MM.1S (cell line): ENCODE data around the gene SDCBP2.

Experiments
- DNase-seq: peaks from one replicate; pipeline ENCODE4 v3.0.0-alpha.2; 2015
- H2AFZ ChIP-seq: fragments of 300-600 bp; sonication (generic); 2 replicates; pipeline ENCODE4 v1.6.0; 2016; ENCODE audit warnings: antibody characterized with exemption, low read length
- H3F3A ChIP-seq: fragments of 300-600 bp; sonication (generic); 2 replicates; pipeline ENCODE4 v1.6.1; 2016; ENCODE audit warnings: mild to moderate bottlenecking, antibody characterized with exemption, low read length, moderate library complexity, mixed read lengths; ENCODE audit not compliant: insufficient read depth
- H3K27ac ChIP-seq: fragments of 300-600 bp; sonication (generic); 2 replicates; pipeline ENCODE4 v1.5.1; 2016; ENCODE audit warnings: mild to moderate bottlenecking, low read length
- H3K27me3 ChIP-seq: fragments of 300-600 bp; sonication (generic); replicated peaks from 2 replicates; pipeline ENCODE4 v1.6.0; 2016; ENCODE audit warnings: low read length; ENCODE audit not compliant: insufficient read depth
- H3K36me3 ChIP-seq: fragments of 300-600 bp; sonication (generic); replicated peaks from 2 replicates; pipeline ENCODE4 v1.6.1; 2016; ENCODE audit warnings: mild to moderate bottlenecking, low read length, mixed read lengths; ENCODE audit not compliant: insufficient read depth
- H3K4me1 ChIP-seq: fragments of 300-600 bp; sonication (generic); 2 replicates; pipeline ENCODE4 v1.6.1; 2016; ENCODE audit warnings: low read length, mixed read lengths
- H3K4me2 ChIP-seq: fragments of 300-600 bp; sonication (generic); 2 replicates; pipeline ENCODE4 v1.6.0; 2016; ENCODE audit warnings: low read depth, low read length
- H3K4me3 ChIP-seq: fragments of 300-600 bp; sonication (generic); 2 replicates; pipeline ENCODE4 v1.5.1; 2016; ENCODE audit warnings: low read length, mixed read lengths
- H3K79me2 ChIP-seq: fragments of 300-600 bp; sonication (generic); 2 replicates; pipeline ENCODE4 v1.6.1; 2016; ENCODE audit warnings: mixed run types, low read length, mixed read lengths
- H3K9ac ChIP-seq: fragments of 300-600 bp; sonication (generic); 2 replicates; pipeline ENCODE4 v1.6.1; 2016; ENCODE audit warnings: low read length, mixed read lengths
- H3K9me2 ChIP-seq: fragments of 300-600 bp; sonication (generic); replicated peaks from 2 replicates; pipeline ENCODE4 v1.6.1; 2016; ENCODE audit warnings: mild to moderate bottlenecking, low read length, mixed read lengths; ENCODE audit not compliant: insufficient read depth
- H3K9me3 ChIP-seq: fragments of 300-600 bp; sonication (generic); replicated peaks from 2 replicates; pipeline ENCODE4 v1.6.1; 2016; ENCODE audit warnings: mild to moderate bottlenecking, low read length, mixed read lengths; ENCODE audit not compliant: insufficient read depth
- H4K20me1 ChIP-seq: fragments of 300-600 bp; sonication (generic); 2 replicates; pipeline ENCODE4 v1.6.1; 2016; ENCODE audit warnings: mild to moderate bottlenecking, low read length, moderate library complexity, mixed read lengths; ENCODE audit not compliant: insufficient read depth
- EZH2 ChIP-seq: fragments of 300-600 bp; sonication (generic); optimal IDR thresholded peaks from 2 replicates; pipeline ENCODE3; 2017; ENCODE audit warnings: low read depth, mild to moderate bottlenecking, antibody characterized with exemption, low read length, mixed read lengths
- EZH2phosphoT487 ChIP-seq: fragments of 300-600 bp; sonication (generic); IDR thresholded peaks from 2 replicates; pipeline ENCODE4 v1.6.1; 2018; ENCODE audit warnings: antibody characterized with exemption, low read length
- TF ChIP-seq, protein P1 (sequence below): fragments of 300-600 bp; sonication (generic); IDR thresholded peaks from 2 replicates; pipeline ENCODE4 v1.5.1; 2016; ENCODE audit warnings: antibody characterized with exemption, low read length, mixed read lengths

The SDCBP2 gene

GRCh38 chr20:1335961-1336698 is 7.2 kb upstream of the SDCBP2 start:
- Histone ChIP-seq H3K4me1 (no peaks in the 10 kb centered on the region), H3F3A (no peaks in the 10 kb centered on the region), H2AFZ (no peak overlapping the region), H3K9me3 (no peaks in the 10 kb centered on the region), H3K79me2 (peaks cover 7% of the 10 kb centered on the region; the same call in 1 of the 2 replicates), H3K27ac (no peak overlapping the region), H3K9ac (no peak overlapping the region), H3K27me3 (no peaks in the 10 kb centered on the region), H3K9me2 (no peaks in the 10 kb centered on the region), H3K4me2 (no peak overlapping the region), H3K4me3 (no peak overlapping the region), H4K20me1 (no peaks in the 10 kb centered on the region; the same call in 1 of the 2 replicates), H3K36me3 (no peaks in the 10 kb centered on the region)
- TF ChIP-seq EZH2phosphoT487 = no peak
- no peak for TF ChIP-seq EZH2
- TF ChIP-seq, protein P1, sequence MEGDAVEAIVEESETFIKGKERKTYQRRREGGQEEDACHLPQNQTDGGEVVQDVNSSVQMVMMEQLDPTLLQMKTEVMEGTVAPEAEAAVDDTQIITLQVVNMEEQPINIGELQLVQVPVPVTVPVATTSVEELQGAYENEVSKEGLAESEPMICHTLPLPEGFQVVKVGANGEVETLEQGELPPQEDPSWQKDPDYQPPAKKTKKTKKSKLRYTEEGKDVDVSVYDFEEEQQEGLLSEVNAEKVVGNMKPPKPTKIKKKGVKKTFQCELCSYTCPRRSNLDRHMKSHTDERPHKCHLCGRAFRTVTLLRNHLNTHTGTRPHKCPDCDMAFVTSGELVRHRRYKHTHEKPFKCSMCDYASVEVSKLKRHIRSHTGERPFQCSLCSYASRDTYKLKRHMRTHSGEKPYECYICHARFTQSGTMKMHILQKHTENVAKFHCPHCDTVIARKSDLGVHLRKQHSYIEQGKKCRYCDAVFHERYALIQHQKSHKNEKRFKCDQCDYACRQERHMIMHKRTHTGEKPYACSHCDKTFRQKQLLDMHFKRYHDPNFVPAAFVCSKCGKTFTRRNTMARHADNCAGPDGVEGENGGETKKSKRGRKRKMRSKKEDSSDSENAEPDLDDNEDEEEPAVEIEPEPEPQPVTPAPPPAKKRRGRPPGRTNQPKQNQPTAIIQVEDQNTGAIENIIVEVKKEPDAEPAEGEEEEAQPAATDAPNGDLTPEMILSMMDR = no peak
- DNase-seq = no peak

DNA sequence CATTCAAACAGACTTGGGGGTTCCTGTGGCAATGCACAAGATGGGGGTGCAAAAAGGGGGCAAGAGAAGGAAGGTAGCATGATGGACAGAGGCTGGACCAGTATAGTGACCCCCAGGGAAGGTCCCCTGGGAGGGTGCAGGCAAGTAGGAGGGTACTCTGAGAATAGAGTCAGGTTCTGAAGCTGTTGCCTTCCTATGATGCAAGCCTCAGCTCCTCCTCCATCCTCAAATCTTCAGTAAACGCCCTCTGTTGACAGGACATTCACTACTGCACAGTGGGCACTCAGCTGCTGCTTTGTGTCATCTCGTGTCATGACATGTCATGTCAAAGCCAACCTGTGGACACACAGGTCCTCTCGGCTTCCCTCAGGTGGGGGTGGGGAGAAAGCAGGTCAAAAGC is 5.8 kb upstream of the SDCBP2 start:
- Histone ChIP-seq H4K20me1 (no peaks in the 10 kb centered on the region; the same call in 1 of the 2 replicates), H3K9me2 (no peaks in the 10 kb centered on the region), H3F3A (no peaks in the 10 kb centered on the region), H3K9ac (no peak overlapping the region), H3K4me3 (no peak overlapping the region), H3K36me3 (no peaks in the 10 kb centered on the region), H3K27ac (no peak overlapping the region), H2AFZ (no peak overlapping the region), H3K4me2 (no peak overlapping the region), H3K9me3 (no peaks in the 10 kb centered on the region), H3K4me1 (no peaks in the 10 kb centered on the region), H3K27me3 (no peaks in the 10 kb centered on the region), H3K79me2 (peaks cover 15% of the 10 kb centered on the region)
- DNase-seq = no peak
- TF ChIP-seq EZH2 (no peak), EZH2phosphoT487 (no peak)
- TF ChIP-seq, protein P1 = no peak

DNA sequence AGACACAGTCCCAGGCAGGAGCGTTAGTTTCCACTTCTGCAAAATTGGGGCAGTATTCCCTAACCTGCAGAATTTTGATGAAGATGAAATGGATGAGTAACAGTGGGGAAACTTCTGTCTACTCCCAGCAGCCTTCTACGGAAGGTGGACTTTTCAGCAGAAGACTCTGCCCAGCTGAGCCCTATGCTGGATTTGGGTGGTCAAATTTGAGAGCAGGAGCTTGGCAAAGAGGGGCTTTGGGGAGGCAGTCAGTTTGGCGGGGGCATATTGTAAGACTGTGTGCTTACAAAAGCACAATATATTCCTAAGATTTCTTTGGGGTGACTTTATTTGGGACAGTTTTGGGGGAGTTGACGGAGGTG is 5.4 kb upstream of the SDCBP2 start:
- Histone ChIP-seq H3K9me2 (no peaks in the 10 kb centered on the region), H3F3A (no peaks in the 10 kb centered on the region), H3K9me3 (no peaks in the 10 kb centered on the region), H3K27me3 (no peaks in the 10 kb centered on the region), H2AFZ (no peak overlapping the region), H3K36me3 (no peaks in the 10 kb centered on the region), H3K9ac (no peak overlapping the region), H3K4me1 (no peaks in the 10 kb centered on the region), H3K79me2 (peaks cover 18% of the 10 kb centered on the region), H3K4me3 (no peak overlapping the region), H3K4me2 (no peak overlapping the region), H4K20me1 (no peaks in the 10 kb centered on the region; the same call in 1 of the 2 replicates), H3K27ac (no peak overlapping the region)
- TF ChIP-seq, protein P1 = no peak
- no peak for TF ChIP-seq EZH2
- DNase-seq = no peak
